ENCODE data around the gene CHCHD6.

Gene CHCHD6

DNA sequence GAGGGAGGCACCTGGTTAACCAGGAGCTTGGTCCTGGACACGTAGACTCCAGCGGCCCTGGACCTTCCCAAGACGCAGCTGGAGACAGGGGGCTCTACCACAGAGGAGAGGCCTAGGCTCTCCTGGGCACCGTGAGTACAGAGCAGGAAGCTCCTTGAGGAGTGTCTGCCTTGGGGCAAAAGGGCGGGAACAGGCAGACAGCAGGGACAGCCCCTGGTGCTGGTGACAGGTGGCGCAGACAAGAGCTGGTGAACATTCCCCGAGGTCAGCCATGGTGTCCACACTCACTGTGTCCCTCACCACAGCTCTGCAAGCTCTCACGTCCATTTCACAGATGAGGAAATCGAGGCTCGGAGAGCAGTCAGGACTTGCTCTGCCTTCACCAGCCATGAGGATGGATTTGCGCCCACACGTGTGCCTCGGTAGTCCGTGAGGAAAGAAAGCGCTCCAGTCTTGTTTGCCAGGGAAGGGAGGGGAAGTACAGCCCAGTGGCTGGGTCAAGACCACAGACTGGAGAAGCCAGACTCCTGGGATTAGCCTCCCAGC, 276.3 kb downstream of the CHCHD6 start:
- DNase-seq (ENCODE audit: low spot score), result no peak

DNA sequence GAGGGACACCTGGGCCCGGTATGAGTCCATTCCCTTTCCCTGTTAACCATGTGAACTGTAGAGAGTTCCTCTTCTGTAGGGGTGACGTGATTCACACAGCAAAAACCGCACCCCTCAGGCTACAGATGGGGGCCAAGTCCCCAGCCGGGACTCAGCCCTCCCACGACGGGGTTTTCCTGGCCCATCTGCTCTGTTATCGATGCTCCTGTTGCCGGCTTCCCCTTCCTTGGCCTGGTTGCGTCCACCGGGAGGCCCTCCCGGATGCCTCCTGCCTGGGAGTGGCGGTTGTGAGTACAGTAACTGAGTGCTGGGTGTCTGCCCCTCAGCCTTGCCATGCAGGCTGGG, 278.1 kb downstream of the CHCHD6 start:
- no peak for DNase-seq (ENCODE audit: low spot score)

DNA sequence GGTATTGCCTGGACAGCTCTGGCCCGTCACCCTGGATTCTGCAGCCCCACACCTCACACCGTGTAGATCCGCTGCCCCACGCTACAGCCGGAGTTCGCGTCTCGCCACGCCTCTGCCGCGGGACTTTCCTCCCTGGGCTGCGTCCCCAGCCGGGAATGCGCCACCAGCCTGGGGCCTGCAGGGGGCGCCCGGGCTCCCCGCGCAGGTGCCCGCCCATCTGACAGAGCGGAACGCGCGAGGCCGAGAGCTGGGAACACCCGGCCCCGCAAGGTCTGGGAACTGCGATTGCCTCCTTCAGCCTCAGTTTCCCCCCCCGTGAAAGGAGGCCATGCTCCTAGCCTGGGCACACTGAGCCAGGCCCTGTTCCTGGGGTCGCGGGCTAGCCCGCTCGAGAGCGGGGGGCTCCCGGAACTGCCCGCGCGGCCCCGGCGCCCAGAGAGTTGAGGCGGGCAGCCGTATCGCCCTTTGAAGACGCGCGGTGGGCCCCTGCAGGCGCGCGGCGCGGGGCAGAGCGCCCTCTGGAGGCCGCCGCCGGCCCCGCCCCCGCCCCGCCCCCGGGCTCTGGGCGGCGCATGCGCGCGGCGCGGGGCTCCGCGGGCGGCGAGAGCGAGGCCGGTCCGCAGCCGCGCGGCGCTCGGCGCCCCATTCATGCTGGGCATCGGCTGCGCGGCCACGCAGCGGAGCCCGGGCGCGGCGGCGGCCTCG, 278.6 kb downstream of the CHCHD6 start, which contains the start of gene PLXNA1:
TSS of gene PLXNA1 (plus strand) at position 645 of the 705 bp plus-strand sequence. CDS start 5,479 bp downstream, outside the sequence.
- DNase-seq (ENCODE audit: low spot score), result peak; percentile 99

DNA sequence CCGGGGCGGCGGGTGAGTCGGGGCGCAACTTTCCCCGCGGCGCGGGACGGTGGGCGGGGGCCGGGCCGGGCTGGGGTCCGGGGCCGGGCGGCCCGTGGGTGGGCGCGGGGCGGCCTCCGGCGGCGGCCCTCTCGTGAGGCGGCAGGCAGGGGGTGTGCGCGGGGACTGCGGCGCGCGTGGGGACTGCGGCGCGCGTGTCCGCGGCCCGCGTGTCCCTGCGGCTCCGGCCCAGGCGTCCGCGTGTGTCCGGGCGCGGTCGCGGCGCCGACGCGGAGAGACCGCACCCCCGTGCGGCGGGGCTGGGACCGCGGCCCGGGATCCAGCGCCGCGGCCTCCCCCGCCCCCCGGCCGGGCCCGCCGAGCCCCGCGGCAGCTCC, 279.2 kb downstream of the CHCHD6 start:
- DNase-seq (ENCODE audit: low spot score), result peak; percentile 81

DNA sequence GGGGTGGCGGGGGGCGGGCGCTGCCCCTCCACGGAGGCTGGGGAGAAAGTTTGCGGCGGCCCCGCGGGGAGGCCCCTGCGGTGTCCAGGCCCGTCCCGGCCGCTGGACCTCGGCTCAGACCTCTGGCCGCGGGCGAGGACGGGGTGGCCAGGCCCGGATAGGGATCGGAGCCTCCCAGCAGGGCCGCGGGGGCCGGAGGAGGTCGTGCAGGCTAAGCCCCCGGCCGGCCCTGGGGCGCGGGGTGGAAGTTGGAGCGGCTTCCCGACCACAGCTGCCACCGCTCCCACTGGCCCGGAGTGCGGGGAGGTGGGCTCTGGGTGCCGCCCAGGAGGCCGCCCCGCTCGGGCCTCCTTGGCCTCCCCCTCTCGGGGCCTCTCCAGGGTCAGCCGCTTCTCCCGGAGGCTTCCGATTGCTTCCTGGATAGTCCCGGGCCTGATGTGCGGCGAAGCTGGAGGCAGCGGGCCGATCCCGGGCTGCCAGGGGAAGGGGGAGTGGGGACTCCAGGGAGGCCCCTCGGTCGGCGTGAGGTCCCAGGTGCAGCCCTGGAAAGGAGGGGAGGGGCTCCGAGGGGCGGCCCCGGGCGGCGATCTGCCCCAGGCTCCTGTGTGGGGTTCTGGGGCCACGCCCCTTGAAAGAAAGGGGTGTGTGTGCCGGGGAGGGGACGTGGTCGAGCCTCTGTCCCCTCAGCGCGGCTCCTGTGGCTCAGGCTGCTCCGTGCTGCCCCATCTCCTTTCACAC, 279.8 kb downstream of the CHCHD6 start:
- peak; percentile 65 for DNase-seq (ENCODE audit: low spot score)

DNA sequence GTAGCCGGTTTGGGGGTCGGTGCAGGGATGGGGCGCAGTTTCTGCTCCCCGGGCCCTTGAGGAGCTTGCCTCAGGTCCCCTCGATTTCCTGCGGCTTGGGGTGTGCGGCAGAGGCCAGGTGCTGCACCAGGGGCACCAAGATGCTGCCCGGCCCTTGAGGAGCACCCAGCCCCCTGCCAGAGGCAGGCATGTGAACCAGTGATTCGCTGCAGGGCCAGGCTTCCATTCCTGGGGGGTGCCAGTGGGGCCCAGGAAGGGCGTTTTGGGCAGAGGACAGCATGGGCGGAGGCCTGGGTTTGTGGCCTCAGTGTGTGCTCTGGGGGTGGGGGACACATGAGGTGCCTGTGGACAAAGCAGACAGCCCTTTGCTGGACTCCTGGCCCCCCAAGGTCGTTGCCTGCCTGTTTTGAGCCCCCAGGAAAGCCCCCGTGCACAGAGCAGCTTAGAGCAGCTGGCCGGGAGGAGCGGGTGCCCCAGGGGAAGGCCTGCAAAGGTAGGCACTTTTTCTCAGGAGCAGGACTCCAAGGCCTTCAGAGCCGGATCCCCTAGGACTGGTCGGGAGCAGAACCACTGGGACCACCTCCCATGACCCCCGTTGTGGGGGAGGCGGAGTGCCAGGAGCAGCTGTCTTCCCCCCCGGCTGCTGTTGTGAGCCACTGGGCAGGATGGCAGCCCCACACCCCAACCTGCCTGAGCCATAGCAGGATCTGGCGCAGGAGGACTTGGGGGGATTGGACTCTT, 280.5 kb downstream of the CHCHD6 start:
- no peak for DNase-seq (ENCODE audit: low spot score)

DNA sequence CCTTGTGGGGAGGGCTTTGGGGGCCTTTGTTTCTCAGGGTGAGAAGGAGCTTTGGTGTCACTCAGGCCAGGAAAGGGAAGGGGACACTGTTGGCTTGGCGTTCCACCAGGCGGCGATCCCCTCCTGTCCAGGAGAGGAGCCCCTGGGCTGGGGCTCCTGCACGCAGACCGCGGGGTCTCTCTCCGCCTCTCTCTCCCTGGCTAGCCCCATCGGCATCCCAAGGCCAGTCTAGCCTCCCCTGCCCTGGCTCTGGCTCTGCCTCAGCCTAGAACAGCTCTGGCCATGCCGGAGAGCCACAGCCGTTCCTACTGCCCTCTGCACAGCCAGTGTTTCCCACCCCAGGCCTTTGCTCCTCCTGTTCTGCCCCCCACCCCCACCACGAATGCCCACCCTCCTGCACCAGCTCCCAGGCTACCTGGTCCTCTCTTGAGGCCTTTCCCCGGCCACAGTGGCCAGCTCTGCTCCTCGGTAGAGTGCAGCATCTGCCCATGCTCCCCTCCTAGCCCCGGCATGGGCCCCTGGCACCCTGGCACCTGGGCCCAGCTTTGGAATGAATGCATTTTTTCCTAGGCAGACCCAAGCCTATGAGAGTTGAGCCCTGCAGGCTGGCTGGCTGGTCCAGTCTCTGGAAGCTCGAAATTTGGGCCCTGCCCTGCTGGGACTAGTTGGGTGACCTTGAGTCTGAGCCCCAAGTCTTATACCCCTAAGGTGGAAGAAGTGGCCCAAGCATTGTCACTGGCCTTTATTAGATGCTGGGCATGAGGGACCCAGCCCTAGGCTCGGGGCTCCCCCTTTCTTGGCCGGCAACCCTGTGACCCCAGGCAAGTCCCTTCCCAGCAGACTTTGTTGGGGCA, 281.3 kb downstream of the CHCHD6 start:
- no peak for DNase-seq (ENCODE audit: low spot score)

DNA sequence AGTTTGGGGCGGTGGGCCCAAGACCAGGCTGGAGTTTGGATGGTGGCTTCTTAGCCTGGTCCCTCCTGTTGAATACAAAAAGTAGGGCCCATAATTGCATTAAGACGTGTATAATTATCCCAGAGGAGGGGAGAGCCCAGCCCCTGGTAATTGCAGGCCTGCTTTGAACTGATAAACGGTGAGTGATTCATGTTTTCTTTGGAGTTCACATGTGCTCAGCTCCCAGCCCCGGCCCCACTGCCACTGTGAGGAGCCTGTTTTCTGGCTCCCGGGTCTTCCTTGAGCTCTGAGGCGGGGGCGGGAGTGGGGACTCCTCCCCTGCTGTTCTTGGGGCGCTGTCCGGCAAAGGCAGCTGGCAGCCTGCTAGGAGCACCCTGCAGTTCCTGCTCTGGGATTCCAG, 282.0 kb downstream of the CHCHD6 start:
- DNase-seq (ENCODE audit: low spot score), result no peak

DNA sequence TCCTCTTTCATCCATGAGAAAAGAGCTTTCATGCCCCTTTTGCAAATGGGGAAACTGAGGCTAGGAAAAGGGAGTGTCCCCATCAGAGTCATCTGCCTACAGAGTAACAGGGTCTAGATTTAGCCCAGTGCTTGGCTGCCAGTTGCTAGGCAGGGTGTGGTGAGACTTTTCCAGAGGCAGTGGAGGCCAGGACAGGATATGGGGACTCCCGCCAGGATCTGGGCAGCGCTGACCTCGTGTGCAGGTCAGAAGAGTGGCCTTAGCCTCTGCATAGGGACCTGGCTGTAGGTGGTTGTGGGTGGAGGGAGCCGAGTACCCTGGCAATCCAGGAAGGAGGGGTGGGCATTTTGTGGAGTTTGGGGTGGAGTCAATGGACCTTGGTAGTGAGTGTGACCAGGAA, 283.1 kb downstream of the CHCHD6 start:
- no peak for DNase-seq (ENCODE audit: low spot score)

DNA sequence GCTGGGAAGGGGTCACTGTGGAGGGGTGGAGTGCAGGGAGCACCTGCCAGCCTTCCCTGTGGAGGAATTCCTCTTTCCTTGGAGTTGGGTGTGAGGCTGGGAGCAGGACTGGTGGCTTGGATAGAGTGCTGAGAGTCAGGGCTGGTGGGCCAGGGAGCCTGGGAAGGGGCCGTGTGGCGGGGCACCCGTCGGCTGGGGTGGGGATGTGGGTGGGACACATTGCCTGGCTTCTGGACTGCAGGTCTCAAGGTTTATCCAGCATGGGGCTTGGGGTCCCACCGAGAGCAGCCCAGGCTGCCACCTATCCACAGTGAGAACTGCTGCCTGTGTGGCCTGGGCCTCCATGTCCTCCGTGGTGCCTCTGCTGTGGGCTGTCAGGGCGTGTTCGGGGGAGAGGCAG, 283.6 kb downstream of the CHCHD6 start:
- DNase-seq (ENCODE audit: low spot score), result no peak

DNA sequence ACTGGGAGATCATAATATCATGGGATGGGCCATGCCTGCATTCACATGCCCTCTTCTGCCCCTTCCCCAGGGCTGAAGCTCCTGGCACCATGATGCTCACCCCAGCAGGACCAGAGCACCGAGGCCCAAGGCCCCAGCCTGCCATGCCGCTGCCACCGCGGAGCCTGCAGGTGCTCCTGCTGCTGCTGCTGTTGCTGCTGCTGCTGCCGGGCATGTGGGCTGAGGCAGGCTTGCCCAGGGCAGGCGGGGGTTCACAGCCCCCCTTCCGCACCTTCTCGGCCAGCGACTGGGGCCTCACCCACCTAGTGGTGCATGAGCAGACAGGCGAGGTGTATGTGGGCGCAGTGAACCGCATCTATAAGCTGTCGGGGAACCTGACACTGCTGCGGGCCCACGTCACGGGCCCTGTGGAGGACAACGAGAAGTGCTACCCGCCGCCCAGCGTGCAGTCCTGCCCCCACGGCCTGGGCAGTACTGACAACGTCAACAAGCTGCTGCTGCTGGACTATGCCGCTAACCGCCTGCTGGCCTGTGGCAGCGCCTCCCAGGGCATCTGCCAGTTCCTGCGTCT, 284.5 kb downstream of the CHCHD6 start:
- DNase-seq (ENCODE audit: low spot score), result no peak

DNA sequence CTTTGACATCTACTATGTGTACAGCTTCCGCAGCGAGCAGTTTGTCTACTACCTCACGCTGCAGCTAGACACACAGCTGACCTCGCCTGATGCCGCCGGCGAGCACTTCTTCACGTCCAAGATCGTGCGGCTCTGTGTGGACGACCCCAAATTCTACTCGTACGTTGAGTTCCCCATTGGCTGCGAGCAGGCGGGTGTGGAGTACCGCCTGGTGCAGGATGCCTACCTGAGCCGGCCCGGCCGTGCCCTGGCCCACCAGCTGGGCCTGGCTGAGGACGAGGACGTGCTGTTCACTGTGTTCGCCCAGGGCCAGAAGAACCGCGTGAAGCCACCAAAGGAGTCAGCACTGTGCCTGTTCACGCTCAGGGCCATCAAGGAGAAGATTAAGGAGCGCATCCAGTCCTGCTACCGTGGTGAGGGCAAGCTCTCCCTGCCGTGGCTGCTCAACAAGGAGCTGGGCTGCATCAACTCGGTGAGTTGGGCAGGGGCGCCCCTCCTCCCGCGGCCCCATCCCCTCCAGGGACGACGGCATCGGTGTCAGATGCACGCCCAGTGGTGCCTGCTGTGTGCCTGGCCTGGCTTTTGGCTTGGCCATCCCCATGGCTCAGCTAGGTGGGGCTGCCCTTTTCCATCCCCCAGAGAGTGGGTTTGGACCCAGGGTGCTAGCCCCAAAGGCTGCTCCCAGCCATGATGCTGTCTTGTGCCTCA, 285.4 kb downstream of the CHCHD6 start:
- DNase-seq (ENCODE audit: low spot score), result no peak

DNA sequence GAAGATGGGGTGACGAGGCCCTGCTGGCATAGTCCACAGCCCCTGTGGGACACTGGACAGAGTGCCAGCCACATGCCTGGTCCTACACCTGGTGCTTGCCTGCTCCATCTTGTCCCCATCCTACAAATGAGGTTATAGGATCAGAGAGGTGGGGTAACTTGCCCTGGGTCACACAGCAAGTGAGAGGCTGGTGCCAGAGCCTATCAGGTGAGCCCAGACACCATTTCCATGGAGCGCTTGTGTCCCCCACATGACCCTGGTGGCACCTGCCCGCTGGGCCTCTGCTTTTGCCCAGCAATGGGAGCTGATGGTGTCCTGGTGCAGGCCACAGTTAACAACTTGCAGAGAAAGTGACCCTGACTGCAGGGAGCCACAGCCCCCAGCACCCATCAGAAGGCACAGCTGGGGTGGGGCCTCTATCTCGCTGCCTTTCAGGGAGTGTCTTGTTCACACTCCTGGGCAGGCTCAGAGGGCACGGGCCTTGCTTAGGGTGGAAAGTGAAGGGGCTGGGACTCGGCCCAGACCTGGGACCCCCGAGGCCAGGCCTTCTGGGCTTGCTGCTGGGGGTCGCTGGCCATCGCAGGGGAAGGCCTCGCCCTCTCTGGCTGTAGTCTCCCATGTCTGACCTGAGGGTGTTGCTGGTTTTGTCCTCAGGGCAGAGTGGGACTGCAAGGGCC, 286.1 kb downstream of the CHCHD6 start:
- DNase-seq (ENCODE audit: low spot score), result no peak

DNA sequence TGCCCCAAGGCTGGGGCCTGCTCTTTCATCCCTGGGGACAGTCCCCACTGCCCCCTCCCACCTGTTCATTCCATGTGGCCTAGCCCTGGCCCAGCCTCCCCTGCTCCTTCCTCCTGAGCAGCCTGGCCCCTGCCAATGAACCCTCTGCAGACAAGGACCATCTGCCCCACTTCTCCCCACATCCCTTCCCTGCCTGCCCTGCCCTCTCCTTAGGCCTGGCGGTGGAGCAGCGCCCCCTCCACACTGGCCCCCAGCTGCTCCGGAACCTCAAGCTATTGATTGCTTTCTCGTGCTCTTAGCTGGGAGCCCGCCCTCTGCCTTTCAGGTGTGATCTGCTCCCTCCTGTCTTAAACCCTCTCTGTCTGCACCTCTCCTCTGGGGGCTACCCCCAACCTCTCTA, 286.9 kb downstream of the CHCHD6 start:
- no peak for DNase-seq (ENCODE audit: low spot score)

DNA sequence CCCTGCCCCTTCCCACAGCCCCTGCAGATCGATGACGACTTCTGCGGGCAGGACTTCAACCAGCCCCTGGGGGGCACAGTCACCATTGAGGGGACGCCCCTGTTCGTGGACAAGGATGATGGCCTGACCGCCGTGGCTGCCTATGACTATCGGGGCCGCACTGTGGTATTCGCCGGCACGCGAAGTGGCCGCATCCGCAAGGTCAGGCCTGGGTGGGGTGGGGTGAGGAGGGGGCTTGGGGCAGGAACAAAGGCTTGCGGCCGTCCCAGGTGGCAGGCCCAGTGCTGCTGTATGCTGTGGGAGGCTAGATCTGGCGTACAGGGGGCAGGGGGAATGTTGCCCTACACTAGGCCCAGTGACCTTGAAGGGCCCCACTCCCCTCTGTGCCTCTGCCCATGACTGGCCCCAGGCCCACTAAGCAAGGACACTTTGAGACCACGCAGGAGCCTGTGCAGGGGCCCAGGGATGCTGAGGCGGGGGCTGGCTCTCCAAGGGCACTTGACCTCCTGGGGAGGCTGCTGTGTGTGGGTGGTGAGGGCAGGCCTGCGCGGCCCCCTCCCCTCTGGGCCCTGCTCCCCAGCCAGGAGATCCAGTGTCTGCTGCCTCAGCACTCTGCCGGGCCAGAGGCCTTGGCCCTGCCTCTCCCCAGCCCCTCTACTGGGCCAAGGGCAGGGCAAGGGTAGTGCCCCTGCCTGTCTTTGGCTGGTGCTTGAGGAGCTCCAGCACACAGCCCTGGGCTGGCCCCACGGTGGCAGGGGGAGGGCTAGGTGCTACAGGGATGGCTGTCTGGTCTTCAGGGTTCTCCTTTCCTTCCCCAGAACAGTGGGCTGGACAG, 287.5 kb downstream of the CHCHD6 start:
- no peak for DNase-seq (ENCODE audit: low spot score)

DNA sequence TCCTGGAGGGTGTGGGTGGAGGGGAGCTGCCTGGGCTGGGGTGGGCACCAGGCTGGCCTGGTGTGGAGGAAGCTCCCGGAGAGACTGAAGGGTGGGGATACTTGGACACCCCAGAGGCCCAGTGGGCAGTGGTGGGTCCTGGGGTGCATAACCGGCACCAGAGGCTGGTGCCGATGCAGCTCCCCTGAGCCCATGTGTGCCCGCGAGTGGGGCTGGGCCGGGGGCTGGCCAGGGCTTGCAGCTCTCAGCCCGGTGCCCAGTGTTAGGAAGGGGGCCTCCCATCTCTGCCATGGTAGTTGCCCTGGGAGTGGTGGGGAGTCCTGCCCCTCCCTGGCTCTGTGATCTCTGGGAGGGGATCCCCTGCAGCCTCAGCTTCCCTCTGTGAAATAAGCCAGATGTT, 288.2 kb downstream of the CHCHD6 start:
- DNase-seq (ENCODE audit: low spot score), result no peak

DNA sequence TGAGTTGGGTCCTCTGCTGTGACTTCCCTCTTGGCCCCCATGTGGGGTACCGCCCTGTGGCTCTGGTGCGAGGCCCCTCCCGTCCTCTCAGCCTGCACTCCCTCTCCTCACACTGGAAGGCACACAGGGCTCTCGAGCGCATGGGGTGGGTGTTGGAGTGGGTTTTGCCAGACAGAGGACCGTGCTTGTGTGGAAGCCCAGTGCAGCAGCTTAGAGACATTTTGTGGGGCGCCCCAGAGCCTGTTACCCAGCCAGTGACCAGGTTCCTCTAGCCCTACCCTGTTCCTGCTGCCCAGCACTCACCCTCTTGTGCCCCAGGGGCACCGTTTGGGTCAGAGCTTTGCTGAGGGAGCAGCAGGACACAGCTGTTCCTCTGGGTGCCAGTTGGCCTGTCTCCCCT, 288.7 kb downstream of the CHCHD6 start:
- no peak for DNase-seq (ENCODE audit: low spot score)

DNA sequence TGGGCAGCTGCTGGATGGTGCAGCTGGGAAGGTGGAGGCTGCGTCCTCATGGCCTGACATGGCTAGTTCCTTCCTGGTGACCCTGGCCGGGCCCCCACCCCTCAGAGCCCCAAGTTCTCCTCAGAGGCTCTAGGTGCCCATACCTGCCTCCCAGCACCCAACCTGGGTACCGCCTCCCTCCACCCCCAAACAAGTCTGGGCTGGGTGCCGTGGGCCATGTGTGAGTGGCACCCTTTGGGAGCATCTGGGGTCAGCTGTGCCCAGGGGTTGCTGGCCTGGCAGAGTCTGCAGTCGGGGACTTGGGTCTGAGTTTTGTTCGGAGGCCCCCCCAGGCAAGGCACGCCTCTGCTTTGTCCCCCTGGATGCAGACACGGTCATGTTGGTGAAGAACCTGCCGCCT, 289.4 kb downstream of the CHCHD6 start:
- no peak for DNase-seq (ENCODE audit: low spot score)

DNA sequence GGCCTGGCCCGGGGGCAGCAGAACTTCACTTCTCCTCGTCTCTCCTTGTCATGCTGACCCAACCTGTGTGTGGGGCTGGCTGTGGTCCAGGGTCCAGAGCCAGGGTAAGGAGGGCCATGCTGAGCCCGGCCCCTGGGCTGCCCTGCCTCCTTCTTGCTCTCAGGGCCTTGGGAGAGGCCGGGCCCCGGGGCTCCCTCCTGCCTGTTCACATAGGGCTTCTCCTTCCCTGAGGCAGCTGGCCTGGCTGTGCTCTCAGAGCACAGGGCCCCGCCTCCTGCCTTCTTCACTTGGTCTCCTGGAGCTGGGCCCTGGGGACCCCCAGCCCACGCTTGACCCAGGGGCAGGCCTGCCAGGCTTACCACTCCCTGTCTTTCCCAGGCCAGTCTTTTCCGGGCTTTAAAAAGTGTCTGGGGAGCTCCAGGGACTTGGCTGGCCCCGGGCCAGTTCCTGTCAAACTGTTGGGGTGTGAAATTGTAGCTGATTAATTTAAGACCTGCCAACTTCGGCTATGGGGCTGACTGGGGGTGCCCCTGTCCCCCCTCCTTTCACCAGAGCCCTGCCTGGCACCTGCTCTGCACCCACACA, 290.7 kb downstream of the CHCHD6 start:
- DNase-seq (ENCODE audit: low spot score), result no peak
